Esophagus mucosa (tissue), 1 donor: ENCODE measurements around the gene GYS2. TPM values are rescaled to one million over a fixed set of nuclear protein-coding genes. Genes with fewer than 3 reads are reported as not detected.

Experiments
- ATAC-seq: fragments of 200-7000 bp; cut with Tn5 transposase; one replicate; pipeline ENCODE4 v1.9.1; 2020
- total RNA-seq: library from RNA; stranded (reverse); gene quantifications from one replicate; pipeline ENCODE4 v1.2.4, GENCODE V29; 2023
- donor health status: DM: yes; HTN: yes; CAD: no.

The GYS2 gene
- total RNA-seq, 1 donor from 2014 or later, result 0.68 TPM

DNA sequence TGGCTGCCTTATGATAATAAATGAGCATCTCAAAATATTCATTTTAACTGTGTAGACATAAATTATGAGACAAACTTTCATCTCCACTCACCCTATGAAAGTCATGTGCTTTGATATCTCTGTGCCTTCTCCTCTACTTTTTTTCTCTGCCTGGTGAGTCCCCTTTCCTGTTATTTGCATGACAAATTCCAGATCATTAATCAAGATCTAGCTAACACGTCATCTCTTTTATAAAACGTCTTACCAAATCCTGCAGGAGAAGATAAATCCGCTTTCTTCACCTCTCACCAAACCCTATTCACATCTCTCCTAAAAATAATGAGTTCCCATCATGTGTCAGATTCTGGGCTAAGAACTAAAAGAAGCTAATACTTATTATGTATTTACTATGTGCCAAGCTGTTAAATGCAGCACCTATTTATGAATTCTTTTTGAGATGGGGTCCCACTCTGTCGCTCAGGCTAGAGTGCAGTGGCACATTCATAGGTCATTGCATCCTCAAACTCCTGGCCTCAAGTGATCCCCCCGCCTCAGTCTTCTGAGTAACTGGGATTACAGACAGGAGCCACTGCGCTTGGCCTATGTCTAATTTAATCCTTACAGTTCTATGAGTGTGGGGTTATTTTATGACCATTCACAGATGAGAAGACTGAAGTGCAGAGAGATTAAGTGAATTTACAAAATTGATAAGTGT lies 51.9 kb downstream of the GYS2 start:
- no peak for ATAC-seq

DNA sequence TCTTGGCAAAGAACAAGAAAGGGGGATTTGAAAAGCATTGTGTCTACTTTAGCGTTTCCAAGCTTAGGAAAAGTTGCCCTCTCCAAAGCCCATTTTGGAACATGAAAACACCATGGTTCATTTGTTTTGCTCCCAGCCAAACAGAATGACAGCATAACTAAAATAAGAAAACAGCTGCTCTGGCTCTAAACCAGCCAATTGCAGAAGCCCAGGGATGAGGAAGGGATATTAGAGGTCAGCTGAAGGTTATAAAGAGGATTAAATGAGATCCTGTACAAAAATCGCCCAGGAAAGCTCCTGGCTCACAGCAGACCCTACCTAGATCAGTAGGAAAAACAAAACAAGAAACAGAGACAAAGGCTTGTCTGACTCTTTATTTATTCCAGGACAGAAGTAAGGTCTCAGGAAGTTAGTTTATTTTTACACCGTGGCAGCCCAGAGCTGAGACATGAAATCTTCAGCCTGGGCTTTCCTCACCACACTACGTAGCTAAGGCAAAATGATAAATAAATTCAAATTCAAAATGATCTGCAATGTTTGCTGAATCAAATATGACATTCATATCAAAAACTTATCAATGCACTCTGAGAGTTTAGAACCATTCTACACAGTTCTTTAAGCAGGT lies 52.7 kb downstream of the GYS2 start:
- ATAC-seq, result no peak

DNA sequence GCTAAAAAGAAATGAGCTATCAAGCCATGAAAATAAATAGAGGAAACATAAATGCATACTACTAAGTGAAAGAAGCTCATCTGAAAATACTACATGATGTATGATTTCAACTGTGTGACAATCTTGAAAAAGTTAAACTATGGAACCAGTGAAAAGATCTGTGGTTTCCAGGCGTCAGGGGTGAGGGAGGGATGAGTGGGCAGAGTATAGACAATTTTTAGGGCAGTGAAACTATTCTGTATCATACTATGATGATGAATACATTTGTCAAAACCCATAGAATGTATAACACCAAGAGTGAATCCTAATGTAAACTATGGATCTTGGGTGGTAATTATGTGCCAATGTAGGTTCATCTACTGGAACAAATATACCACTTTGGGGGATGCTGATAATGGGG lies 57.2 kb downstream of the GYS2 start:
- no peak for ATAC-seq

DNA sequence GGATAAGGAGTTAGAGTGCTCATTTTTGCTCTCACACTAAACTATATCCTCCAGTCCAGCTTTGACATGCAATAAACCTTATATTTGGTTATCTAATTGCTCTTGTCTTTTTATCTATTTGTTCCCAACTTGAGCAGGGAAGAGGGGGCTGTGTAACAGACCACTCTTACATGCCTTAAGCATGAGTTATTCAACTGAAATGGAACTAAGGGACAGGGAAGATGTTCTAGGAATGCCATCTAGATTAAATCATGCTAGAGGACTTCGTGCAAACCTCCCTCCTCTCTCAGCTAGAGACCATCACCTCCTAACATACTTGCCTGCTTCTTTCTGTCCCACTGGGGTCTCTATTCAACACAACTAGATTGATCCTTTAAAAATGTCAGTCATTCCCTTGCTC lies 57.9 kb downstream of the GYS2 start:
- no peak for ATAC-seq

DNA sequence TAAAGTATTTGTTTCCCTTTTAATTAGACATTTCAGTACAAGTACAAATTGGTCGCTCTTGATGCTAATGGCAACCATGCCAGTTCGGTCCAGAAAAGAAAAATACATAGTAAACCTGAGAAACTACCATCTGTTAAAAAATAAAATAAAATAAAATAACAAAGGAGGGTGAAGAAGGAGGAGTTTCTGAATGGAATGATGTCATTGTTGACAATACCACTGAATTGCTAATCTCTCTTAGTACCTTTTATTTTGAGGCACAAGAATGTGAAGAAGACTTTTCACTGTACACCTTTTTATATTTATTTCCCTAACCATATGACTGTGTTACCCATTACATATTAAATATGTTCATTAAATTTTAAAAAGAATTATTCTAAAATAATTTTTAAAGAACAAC lies 59.1 kb downstream of the GYS2 start:
- no peak for ATAC-seq

DNA sequence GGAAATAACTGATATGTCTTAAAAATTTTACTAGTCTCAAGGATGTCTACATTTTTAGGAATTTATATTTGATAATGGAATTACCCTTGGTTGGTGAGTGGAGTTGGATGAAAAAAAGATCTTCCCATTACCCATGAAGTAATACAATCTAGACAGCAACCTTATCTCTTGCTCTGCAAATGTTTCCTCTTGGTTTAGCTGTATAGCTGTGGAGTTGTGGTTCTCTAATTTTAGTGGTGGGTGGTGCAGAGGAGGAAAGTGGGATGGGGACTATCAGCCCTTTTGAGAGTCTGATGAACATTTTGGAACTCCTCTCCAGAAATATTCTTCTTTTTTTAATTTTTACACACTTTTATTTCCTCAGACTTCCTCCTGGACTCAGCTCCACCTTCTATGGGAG lies 61.5 kb downstream of the GYS2 start:
- no peak for ATAC-seq

DNA sequence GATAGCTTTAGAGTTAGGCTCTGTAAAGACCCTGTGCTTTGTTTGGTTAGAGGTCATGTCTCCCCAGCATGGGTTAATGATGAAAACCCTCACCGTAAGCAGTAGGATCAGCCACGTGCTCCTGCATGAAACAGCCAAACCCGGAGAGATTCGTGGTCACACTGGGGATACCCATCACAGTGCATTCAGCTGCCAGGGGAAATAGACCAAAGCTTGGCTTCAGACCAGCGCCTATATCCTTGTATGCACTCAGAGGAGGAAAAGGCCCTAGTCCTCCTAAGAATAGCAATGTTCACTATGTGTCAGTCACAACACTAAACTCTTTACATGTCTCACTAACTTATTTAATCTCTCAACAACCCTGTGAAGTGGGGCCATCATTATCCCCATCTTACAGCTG lies 62.2 kb downstream of the GYS2 start:
- ATAC-seq, result no peak

DNA sequence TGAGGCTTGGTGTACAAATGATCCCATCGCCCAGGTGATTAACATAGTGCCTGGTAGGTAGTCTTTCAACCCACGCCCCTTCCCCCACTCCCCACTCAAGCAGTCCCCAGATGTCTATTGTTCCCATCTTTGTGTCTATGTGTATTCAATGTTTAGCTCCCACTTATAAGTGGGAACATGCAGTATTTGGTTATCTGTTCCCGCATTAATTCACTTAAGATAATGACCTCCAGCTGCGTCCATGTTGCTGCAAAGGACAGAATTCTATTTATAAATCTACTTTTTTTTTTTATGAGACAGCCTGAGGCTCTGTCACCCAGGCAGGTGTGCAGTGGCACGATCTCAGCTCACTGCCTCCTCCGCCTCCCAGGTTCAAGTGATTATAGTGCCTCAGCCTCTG lies 62.9 kb downstream of the GYS2 start:
- no peak for ATAC-seq

DNA sequence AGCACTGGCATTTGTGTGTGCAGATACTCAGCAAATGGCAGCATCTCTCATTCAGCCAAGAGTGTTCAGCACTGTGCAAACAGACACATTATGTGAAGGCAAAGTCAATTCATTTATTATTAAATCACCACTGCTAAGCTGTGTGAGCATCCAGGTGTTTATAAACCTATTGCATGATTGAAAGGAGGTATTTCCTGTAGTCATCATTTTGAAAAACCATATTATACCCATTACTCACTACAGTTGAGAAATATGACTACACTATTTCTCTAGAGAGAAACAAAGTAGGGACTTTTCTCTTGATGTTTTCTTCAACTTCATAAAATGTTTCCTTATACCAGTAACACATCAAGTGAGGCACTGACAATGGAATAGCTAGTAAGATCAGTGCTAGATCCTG lies 64.8 kb downstream of the GYS2 start:
- ATAC-seq, result no peak

DNA sequence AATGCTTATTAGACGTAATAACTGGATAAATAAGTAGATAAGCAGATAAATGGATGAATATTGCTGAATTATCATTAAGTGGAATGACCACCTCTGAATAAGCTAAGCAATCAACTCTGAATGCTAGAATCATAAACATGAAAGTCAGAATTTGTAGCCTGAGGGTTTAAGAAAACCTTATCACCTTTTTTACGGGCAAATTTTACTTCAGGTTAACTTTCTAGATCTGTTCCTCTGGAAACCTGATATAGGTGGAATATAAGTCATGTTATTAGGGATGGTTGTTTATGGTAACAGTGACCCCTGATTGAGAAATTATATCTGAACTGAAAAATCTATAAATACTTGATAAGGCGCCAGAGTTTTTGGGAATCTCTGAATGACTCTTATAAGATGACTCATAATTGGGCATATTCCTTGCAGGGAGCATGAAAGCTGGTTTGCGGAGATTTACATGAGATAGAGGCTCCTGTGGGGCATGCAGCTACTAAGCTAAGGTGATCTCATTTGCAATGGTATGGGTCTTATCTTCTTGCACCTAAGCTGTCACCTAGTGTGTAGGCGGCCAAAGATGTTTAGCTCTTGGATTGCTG lies 66.5 kb downstream of the GYS2 start:
- no peak for ATAC-seq

DNA sequence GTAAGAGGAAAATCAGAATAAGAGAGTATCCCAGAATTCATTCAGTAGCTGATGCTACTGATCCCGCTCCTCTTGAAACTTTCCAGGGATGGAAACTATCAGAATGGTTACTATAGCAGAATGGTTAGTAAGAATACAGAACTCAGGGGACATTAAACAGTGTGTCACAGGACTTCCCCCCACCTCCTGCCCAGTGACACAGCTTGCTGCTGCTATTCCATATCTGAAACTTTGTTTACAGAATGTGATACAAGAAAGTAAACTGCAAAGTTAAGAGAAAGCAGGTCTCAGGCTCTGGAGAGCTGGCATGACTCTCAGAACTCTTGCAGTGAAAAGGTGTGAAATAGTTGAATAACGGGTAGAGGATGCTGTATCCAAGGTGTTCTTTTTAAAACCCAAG lies 75.2 kb downstream of the GYS2 start:
- no peak for ATAC-seq

DNA sequence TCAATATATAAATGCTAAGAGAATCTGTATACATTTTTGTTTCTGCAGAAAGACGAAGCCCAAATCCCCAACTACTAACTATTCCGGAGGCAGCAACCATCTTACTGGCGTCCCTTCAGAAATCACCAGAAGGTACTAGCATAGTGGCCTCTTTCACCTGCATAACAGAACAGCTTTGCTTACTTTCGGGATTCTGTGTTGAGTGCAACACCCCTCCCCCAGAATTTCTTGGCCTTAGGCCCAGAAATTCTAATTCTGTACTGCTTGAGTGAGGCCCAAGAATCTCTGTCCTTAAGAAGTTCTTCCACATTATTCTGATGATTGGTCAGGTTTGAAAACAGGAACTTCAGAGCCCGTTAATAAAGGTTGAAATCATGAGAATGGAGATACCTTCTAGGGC lies 75.7 kb downstream of the GYS2 start:
- no peak for ATAC-seq

DNA sequence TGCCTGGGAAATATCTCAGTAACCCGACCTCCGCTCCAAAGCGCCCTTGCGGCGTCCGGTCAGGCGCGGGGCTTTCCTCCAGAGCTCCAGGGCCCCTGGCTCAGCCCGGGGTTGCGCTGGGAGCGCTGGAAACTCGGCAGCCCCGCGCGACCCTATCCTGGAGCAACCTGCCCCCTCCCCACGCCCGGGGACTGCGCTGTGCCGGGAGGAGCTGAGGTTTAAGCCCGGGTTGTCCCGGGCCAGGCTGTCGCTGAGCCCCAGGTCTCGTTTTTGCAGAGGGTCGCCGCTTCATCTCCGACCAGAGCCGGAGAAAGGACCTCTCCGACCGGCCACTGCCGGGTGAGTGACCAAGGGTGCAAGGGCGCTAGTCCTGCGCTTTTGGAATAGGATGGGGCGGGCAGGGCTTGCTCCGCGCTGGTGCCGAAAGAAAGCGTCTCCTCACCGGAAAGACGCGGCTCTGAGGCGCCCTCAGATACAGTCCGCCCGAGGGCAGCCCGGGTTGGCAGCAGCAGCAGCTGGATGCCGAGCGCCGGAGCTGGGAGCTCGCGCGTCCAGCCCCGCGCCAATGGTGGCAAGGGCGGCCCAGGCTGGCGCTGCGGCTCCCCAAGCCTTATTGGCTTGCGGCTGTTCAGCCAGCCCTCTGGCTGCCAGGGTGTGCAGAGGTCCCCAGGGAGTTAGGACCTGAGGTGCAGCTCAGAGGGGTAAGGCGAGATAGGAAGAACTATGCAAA lies 77.0 kb downstream of the GYS2 start:
- peak; percentile 77 for ATAC-seq

DNA sequence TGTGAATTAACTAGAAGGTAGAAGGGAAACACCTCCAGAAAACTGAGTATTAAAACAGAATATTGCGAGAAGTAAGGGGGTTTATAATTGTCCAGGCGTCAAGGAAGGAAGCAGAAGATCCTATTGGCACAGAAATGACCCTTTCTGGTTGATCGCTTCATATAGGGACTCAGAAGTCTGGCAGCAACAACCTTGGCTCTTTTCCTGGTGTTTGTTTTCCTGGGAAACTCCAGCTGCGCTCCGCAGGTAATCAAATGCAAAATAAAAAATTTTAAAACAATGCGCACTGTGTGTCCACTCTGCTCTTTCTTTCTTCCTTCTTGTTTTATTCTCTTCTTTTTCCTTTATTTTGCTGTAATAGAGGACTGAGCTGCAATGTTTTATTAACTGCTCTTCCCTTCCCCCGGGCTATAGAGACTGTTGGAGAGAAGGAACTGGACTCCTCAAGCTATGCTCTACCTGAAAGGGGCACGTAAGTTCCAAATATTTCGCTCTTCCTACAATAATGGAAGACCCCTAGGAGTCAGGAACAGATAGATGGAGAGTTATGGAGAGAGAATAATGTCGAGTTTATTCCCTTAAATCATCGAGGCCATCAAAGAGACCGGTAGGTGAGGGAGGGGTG lies 77.8 kb downstream of the GYS2 start:
- ATAC-seq, result no peak

DNA sequence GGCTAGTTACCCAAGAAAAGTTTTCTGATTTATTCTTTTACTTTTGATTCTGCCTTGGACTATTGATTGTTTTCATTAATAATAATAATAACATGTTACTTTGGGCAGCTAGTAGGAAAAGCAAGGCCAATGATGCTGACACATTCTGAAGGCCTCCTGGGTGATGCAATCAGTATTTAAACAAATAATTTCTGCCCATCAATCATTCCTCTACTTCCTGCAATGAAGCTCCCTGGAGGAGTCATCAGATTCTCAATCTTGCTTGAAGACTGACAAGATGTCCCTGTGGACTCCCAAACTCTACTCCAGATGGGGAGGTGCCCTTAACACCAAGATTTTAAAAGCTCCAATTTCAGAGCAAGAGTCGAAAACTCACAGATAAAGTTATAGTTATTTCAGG lies 78.6 kb downstream of the GYS2 start, which contains the start of gene SPX:
SPX (plus strand) TSS at position 244 of the 400 bp plus-strand sequence. CDS start 177 bp downstream, outside the sequence.
- ATAC-seq, result peak; percentile 56

DNA sequence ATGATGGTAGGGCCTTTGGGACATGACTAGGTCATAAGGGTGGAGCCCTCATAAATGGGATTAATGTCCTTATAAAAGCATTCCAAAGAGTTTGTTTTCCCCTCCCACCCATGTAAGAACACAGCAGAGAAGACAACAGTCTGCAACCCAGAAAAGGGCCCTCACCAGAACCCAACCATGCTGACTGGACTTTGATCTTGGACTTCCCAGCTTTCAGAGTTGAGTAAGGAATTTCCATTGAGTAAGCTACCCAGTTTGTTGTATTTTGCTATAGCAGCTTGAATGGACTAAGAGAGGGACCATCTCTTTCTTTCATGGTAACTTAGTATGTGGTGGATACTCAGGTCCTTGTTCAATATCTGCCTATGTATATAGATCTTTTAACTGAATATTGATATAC lies 81.5 kb downstream of the GYS2 start:
- no peak for ATAC-seq

DNA sequence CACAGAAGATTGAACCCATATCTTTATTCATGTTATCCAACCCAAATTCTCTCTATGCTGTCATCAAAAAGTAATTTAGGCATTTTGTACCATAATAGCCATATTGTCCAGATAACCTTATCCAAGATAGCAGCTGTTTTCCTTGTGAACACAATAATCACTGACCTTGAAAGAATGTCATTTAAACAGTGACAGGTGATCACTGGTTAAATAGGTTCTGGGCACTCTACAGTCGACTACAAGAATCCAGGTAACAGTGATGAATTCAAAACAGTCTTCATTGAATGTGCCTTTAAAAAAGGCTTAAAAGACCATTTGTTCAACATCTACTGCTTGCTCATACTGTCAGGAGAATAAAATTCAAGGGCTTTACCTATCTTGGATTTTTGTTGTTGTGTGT lies 83.1 kb downstream of the GYS2 start:
- no peak for ATAC-seq

DNA sequence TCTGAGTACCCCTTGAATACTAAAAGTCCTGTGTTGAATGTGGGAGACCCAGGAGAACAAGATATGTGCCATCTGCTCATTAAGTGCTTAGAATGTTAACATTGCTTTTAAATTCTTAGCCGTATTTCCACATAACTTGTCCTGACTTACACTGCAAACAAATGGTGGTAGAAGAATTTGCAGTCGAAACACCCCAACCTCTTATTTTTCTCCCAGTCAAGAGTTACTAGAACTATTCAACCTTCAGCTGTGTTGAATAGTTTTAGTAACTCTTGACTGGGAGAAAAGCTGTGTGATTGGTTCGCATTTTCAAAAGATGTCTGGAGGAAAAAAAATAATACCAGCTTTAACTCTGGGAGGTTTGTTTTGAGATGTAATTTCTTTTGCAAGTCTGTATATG lies 86.2 kb downstream of the GYS2 start:
- no peak for ATAC-seq

DNA sequence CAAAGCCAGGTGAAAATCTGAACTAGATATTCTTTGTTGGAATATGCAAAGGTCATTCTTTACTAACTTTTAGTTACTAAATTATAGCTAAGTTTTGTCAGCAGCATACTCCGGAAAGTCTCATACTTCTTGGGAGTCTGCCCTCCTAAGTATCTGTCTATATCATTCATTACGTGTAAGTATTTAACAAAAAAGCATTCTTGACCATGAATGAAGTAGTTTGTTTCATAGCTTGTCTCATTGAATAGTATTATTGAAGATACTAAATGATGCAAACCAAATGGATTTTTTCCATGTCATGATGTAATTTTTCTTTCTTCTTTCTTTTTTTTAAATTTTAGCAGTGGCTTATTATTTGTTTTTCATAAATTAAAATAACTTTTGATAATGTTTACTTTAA lies 88.4 kb downstream of the GYS2 start:
- ATAC-seq, result no peak

DNA sequence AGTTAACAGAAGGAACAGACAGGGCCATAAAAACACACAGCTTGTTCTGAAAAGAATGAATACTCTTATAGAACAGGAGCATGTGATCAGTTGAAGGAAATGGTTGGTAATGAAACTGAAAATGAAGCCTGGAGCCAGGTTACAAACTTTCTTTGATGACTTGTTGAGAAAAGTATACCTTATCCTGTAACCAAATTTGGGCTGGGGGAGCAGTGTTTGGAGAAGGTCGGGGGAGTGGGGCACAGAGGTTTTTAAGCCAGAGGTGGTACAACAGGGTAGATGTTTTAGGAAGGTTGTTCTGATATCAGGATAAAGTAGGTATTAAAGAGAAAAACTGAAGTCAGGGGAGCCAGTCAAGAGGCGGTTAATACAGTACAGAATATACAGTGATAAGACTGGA lies 94.9 kb downstream of the GYS2 start:
- ATAC-seq, result peak; percentile 22

DNA sequence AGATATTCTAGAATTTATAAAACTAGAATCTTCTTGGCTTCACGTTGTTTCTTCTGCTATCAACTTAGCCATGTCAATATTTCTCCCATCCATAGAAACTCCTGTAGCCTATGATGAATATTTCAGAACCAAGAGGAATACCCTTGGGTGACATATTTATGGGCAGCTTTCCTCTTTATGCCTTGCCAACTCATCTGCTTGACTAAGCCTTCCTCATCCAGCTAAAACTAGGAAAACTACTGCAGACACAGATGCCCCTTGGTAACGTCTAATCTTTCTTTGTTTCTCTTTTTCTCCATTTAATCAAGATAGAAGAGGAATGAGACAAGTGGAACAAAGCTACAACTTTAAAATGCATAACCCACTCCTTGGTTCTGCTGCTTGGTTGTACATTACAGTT lies 96.8 kb downstream of the GYS2 start:
- no peak for ATAC-seq

DNA sequence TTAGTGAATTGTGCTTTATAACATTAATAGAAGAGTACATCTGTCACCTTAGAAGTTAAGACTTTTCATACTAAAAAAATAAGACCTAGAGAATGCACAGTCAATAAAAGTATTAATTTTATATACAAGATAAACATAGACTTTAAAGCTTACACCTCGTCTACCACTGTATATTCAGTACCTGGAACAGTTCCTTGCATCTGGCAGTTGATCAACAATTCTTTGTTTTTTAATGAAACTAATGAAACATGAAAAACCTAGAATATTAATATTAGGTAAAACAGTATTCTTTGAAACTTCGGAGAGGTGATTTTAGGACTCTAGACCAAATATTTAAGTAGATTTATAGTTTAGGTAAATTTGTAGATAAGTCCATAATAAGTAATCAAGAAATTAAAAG lies 98.8 kb downstream of the GYS2 start:
- no peak for ATAC-seq

DNA sequence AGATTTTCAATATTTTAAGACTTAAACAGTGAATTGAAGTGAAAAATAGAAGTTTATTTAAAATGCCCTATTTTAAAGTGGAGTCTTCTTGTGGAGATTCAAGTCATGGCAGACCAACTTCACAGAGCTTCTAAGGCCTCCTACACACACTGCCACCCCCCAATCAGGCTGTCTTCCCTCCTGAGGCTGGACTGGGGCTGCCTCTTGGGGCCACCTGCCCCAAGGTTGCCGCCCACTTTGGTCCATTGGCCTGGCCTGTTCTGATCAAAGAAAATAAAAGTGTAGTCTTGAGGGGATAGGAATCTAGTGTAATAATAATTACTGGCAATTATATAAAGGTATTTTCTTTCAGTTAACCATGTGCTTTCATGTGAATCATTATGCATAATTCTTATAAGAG lies 101.8 kb downstream of the GYS2 start:
- no peak for ATAC-seq
